HG02588 (cell line): Measurements from ENCODE around the gene IRS2.

ENCODE experiments used
- ATAC-seq: cut with Tn5 transposase; IDR thresholded peaks from one replicate; pipeline ENCODE4 v1.9.1; 2021; ENCODE audit warnings: mild to moderate bottlenecking, moderate library complexity; ENCODE audit not compliant: unreplicated experiment

The IRS2 gene

DNA sequence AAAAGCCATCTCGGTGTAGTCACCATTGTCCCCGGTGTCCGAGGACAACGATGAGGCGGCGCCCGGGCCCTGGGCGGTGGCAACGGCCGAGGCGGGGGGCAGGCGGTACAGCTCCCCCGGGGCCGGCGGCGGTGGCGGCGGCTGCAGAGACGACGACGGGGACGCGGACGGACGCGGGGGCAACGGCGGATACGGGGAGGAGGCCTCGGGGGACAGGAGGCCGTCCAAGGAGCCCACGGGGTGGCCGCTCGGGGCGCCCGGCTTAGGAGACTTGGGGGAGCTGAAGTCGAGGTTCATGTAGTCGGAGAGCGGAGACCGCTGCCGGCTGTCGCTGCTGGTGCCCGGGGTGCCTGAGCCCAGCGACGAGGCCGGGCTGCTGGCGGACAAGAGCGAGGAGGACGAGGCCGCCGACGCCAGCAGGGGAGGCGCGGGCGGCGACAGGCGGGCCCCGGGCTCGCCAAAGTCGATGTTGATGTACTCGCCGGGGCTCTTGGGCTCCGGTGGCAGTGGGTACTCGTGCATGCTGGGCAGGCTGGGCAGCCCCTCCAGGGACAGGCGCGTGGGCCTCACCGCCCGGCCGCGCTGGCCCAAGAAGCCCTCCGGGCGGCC lies 3.5 kb downstream of the IRS2 start:
- no peak for ATAC-seq

DNA sequence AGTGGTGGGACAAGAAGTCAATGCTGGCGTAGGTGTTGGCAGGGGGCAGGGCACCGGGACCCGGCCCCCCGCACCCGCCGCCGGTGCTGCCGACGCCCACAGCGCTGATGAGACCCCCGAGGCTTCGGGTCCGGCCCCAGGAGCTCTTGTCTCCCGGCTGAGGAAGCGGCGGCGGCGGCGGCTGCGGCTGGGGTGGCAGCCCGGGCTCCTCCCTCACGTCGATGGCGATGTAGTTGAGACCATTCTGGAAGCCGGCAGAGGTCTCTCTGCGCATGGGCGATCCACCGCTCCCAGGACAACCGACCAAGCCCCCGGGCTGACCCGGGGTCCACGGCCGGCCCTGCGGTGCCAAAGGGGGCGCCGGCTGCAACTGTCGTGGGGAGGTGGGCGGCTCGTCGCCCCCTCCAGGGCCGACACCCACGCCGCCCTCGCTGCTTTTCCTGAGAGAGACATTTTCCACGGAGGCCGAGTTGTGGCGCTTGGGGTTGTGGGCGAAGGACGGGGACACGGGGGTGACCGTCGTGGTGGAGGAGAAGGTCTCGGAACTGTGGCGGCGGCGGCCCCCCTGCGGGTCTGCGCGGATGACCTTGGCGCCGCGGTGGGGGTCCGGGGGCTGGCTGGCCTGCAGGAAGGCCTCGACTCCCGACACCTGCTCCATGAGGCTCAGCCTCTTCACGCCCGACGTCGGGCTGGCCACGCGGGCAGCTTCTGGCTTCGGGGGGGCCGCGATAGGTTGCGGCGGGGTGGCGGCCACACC lies 4.1 kb downstream of the IRS2 start:
- no peak for ATAC-seq

- no peak for ATAC-seq
These were observed 4.9 kb downstream of the IRS2 start for GRCh38 chr13:109781384-109782065.

- no peak for ATAC-seq
These were observed 5.5 kb downstream of the IRS2 start for GRCh38 chr13:109780845-109781383.

- no peak for ATAC-seq
These were observed 6.4 kb downstream of the IRS2 start for GRCh38 chr13:109779876-109780510.

- ATAC-seq = no peak
These were observed 7.3 kb downstream of the IRS2 start for GRCh38 chr13:109779074-109779473.

- ATAC-seq = no peak
These were observed 8.3 kb downstream of the IRS2 start for GRCh38 chr13:109778102-109778542.

DNA sequence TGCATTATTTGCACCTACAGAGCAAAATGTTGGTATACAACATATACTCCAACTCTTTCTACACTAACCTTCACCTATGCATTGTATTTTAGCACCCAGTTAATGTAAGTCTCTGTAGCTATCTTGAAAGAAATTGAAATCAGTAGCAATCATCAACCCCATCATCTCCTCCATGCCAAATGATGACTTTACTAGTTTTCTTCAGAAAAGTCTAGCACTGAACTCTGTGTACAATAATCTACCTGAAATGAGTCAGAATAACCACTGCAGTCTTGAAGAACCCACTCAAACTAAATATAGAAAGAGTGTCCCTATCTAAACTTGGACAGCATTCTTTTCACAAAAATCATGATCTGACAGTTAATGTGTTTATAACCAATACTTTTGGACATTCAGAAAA lies 9.8 kb downstream of the IRS2 start:
- no peak for ATAC-seq

DNA sequence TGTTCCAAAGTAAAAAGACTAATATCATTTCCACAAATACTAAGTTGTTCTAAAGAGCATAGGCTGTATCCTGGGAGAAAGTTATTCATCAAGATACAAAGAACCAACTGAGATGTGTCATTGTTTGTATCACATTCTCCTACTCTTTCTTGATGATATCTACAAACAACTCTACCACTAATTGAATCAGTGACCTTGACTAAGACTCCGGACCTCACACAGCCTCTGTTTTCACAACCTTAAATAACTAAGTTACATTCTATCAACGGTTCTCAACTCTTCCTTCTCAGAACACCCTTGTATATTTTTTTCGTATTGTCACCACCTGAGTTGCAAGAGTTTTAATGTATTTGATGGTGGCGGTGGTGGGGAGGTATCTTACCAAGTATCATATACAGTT lies 12.6 kb downstream of the IRS2 start:
- ATAC-seq = no peak

GRCh38 chr13:109773276-109773675 lies 13.1 kb downstream of the IRS2 start:
- no peak for ATAC-seq

- no peak for ATAC-seq
These were observed 14.5 kb downstream of the IRS2 start for GRCh38 chr13:109771926-109772325.

DNA sequence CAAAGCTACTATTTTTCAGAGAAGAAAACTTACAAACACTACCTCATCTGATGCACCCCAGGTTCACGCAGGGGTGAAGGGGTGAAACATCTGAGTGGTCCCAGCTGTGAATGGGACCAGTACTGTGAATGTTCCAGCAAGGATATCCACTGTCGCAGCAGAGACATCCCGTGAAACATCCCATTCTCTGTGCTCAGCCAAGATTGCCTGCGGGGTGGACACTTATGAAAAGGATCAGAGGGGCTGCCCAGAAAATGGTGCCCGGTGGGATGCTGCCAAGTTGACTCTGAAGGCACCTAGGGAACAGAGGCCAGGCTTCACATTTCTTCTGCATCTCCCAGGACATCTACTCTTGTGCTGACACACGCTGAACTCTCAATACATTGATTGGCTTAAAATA lies 15.9 kb downstream of the IRS2 start:
- no peak for ATAC-seq

DNA sequence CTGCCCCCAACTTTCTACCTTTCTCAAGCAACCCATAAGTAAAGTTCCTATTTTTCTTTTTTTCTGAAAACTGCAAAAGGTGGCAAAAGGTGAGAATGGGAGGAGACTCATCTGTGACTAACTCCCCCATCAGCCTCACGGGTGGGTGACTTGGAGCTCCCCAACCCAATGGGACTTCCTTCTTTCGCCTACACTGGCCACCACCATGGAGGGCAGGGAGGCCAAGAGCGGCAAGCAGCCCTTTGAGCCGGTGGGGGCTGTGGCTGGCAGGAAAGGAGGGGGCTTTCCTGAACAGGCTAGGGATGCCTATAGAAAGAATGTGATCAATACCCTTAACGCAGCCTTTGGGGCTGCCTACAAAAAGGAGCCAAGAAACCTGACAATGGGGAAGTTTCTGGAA lies 16.5 kb downstream of the IRS2 start:
- no peak for ATAC-seq

DNA sequence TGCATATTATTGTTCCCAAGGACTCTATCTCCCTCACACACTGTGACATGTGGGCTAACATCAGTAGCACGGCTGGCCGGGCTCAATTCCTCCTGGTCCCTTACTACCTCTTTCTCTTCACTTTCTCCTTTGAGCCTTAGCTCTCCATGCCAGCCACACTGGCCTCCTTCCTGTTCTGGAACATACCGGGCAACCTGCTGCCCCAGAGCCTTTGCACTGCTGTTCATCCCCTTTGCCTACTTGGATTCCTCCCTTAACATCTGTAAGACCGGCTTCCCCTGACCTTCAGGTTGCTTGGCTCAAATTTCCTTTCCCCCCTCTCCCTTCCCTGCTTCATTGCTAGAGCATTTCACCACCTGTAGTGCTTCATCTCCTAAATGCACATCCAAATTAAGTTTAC lies 17.1 kb downstream of the IRS2 start:
- no peak for ATAC-seq

DNA sequence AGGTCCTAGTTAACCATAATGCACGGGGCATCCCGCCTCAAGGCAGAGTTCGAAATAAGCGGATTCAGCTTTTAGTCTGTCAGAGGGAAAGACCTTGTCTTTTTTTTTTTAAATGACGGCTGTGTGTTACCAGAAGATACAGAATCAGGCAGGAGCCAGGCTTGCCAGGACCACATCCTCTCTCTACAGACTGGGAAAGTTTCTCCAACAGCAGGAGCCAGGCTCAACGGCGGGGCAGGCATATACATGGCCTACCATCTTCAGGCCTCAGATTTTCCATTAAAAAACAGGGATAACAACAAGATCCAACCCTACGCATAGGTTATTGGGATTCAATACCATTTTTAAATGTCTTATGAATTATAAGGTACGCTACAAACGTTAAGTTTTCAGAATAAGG lies 17.8 kb downstream of the IRS2 start:
- no peak for ATAC-seq

DNA sequence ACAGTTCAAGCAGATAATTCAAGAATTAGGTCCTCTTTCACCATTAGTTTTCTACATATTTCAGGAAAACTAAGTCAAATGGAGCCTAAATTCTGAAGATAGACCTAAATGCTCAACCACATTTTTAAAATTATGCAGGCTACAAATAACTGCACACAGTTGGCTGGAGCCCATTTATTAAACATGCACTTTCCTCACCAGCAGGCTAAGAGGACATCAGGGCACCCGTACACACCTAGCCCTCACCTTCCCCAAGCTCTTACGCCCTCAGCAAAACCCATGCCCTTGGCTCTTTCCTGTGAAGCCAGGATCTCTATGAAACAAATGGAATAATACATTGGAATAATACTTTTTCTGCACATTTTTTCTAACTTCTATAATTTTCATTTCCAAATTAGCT lies 18.2 kb downstream of the IRS2 start:
- no peak for ATAC-seq

- ATAC-seq = no peak
These were observed 19.4 kb downstream of the IRS2 start for GRCh38 chr13:109767023-109767422.

- no peak for ATAC-seq
These were observed 21.7 kb downstream of the IRS2 start for GRCh38 chr13:109764470-109765291.

DNA sequence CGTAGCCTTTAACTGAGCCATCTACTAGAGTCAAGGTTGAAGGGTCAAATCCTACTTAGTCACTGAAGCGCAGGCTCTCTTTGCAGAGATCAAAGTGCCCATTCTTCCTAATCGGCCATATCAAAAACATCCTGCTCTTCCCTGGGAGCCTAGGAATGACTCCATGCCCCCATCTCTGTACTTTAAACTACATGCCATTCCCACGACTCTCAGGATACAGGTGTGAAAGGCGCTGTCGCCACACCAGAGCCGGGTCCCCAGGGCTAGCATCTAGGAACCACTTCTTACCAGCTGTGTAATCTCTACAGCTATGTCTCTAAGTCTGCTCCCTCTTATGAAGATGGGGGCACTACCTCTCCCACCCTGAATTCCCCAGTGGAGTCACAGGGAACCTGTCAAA lies 22.3 kb downstream of the IRS2 start:
- ATAC-seq = no peak

DNA sequence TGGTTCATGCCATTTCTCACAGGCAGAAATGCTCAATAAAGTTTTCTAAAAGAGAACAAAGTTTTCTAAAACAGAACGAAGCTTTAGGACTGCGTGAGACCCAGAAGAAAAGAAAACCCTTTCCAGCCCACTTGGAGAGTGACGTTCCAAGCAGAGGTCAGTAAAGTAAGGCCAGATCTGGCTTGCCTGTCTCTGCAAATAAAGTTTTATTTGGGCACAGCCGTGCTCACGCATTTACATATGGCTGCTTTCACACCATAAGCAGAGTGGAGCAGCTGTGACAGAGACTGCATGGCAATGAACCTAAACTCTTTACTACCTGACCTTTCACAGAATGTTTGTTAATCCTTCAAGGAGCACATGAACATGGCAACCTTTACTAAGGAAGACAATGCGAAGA lies 23.6 kb downstream of the IRS2 start:
- ATAC-seq = no peak

- ATAC-seq = no peak
These were observed 24.7 kb downstream of the IRS2 start for GRCh38 chr13:109761695-109762094.
